GM19438 (cell line): ENCODE measurements around the gene AZGP1.
A peak's percentile ranks its signal among the peaks of the same experiment; 100 is the strongest.
"Not testable (repeated sequence)": the region's sequence is repeated elsewhere in the genome, so short reads cannot be mapped to it uniquely, and the experiment has no call there.

ENCODE experiments used
- ATAC-seq: cut with Tn5 transposase; IDR thresholded peaks from one replicate; pipeline ENCODE4 v1.9.1; 2021; ENCODE audit warnings: low read depth; ENCODE audit not compliant: unreplicated experiment

AZGP1 gene

DNA sequence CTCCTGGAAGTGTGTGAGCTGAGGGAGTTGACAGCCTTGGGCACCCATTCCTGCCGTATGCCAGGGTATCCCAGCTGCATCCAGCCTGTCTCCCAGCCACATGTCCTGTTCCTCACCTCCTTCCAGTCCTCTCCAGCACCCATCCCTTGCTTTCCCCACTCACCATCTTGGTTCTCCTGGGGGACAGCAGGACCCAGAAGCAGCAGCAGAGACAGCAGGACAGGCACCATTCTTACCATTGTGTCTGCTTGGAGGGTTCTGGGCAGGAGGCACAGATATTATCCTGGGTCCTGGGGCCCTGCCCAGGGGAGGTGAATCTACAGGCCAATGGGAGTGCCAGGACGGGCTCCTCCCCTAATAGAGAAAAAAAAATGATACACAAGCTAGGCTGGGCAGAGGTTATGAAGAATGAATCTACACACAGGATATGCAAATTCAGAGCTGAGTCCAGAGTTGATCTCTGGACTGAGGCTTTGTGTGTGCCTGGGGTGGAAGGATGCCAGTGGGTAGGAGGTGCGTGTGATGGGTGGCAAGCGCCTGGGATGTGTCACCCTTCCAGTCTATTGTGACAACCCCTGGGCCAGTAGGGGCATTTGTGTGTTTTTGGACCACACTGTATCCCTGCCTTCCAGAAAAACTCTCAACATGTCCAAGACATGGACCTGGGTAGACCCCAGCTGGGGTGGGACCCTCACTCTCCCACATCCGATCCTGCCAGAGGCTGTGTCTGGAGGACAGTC lies at the start of gene AZGP1:
TSS of gene AZGP1 (minus strand) at position 250 of the 740 bp plus-strand sequence. CDS start at position 239, 11 bp downstream.
- no peak for ATAC-seq

DNA sequence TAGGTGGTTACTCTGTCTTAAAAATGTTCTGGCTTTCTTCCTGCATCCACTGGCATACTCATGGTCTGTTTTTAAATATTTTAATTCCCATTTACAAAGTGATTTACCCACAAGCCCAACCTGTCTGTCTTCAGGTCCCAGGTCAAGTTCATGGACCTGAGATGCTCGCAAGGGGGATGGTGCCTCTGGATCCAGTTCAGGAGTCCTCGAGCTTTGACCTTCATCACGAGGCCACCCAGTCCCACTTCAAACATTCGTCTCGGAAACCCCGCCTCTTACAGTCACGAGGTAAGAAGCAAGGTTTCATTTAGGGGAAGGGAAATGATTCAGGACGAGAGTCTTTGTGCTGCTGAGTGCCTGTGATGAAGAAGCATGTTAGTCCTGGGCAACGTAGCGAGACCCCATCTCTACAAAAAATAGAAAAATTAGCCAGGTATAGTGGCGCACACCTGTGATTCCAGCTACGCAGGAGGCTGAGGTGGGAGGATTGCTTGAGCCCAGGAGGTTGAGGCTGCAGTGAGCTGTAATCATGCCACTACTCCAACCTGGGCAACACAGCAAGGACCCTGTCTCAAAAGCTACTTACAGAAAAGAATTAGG lies 48.3 kb upstream of the AZGP1 start:
- ATAC-seq: no peak

DNA sequence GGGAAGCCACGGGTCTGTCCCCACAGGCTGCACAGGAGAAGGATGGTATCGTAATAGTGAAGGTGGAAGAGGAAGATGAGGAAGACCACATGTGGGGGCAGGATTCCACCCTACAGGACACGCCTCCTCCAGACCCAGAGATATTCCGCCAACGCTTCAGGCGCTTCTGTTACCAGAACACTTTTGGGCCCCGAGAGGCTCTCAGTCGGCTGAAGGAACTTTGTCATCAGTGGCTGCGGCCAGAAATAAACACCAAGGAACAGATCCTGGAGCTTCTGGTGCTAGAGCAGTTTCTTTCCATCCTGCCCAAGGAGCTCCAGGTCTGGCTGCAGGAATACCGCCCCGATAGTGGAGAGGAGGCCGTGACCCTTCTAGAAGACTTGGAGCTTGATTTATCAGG lies 47.7 kb upstream of the AZGP1 start:
- ATAC-seq: no peak

DNA sequence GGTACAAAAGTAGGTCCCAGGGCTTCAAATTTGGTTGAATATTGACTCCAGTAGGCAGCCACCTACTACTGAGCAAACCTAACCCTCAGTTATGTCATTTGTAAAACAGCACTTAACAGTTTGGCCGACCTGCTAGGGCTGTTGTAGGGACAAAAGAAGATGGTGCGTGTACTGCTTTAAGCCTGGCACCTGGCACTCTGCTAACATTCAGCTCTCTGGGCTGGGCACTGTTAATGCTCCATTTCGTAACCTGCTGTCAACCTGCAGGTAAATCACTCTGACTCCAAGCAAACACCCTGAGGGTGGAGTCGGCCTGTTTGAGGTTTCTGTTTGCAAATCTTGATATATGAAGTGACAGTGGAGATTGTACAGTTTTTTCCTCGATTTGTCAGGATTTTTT lies 46.8 kb upstream of the AZGP1 start:
- no peak for ATAC-seq

DNA sequence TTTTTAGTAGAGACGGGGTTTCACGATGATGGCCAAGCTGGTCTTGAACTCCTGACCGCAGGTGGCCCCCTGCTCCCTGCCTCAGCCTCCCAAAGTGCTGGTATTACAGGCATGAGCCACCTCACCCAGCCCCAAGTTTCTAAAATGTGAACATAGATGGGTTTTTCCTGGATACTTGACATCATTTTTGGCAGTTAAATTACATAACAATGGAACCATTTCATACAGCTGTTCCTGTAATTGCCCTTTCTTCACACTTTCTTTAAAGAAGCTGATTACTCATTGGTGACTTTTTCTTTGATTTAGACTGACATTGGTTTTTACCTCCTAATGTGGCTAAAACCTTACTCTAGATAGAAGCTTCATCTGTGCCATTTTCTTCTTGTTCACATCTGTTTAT lies 45.5 kb upstream of the AZGP1 start:
- no peak for ATAC-seq

DNA sequence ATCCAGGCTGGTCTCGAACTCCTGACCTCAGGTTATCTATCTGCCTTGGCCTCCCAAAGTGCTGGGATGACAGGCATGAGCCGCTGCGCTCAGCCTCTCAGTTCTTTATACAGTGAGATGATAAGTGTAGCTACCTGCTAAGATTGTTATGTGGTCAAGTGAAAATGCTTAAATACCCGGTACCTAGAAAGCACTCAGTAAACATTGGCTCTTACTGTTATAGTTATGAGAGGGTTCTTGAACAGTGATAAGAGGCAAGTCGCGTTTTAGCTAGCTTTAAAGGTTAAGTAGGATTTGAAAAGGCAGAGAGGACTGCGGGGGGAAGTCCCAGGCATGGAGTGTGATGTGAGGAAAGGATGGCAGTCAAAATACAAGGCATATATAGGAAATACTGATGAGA lies 44.1 kb upstream of the AZGP1 start:
- ATAC-seq: no peak

DNA sequence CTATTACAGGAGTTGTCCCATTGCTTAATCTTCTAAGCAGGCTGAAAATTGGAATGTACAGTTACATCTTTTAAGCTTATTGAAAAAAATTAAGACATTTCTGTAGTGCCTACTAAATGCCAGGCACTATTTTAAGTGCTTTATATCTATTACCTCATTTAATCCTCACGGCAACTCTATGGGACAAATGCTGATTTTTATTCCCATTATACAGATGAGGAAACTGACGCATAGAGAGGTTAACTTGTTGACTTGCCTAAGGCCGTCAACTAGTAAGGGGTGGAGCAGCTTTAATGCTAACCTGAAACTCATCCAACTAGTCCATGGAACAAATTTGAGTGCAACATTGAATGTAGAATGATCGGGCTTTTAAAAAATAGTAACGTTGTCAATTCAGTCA lies 42.0 kb upstream of the AZGP1 start:
- no peak for ATAC-seq

DNA sequence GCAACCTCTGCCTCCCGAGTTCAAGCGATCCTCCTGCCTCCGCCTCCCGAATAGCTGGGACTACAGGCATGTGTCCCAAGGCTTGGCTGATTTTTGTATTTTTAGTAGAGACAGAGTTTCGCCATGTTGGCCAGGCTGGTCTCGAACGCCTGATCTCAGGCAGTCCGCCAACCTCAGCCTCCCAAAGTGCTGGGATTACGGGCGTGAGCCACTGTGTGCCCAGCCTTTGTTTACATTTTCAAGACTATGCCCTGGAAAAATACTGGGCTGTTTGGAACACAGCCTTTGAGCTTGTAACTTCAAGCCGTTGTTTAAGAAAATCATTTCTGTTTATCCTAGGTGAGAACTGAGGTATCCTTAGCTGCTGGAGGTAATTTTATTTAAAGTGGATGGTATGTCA lies 41.5 kb upstream of the AZGP1 start:
- ATAC-seq: no peak

DNA sequence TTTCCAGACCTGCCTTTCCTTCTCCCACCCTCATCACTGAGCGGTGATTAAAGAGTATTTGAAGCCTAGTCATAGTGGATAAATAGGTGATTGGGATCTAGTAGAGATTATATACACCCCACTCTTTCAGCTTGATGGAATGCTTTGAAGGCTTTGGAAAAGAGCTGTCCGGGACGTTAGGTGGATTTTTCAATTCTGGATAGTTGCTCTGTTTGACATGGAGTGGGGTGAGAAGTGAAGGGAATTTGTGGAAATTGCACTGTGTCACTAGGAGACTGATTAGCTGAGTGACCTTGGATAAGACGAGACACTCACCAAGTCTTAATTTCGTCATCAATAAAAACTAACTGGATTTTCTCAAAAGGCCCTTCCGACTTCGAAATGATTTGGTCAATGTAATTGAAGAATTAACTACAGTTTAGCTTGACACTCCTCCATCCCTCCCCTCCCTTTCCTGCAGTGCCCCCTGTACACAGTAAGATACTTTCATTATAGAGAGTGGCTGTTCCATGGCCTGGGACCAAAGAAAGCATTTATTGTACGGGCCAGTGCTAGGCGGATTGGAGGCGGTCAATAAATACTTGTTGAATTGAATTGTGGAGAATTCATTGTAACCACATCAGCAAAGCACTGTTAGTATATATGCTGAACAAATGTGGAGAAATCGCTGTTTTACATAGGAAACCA lies 40.5 kb upstream of the AZGP1 start:
- ATAC-seq: no peak

DNA sequence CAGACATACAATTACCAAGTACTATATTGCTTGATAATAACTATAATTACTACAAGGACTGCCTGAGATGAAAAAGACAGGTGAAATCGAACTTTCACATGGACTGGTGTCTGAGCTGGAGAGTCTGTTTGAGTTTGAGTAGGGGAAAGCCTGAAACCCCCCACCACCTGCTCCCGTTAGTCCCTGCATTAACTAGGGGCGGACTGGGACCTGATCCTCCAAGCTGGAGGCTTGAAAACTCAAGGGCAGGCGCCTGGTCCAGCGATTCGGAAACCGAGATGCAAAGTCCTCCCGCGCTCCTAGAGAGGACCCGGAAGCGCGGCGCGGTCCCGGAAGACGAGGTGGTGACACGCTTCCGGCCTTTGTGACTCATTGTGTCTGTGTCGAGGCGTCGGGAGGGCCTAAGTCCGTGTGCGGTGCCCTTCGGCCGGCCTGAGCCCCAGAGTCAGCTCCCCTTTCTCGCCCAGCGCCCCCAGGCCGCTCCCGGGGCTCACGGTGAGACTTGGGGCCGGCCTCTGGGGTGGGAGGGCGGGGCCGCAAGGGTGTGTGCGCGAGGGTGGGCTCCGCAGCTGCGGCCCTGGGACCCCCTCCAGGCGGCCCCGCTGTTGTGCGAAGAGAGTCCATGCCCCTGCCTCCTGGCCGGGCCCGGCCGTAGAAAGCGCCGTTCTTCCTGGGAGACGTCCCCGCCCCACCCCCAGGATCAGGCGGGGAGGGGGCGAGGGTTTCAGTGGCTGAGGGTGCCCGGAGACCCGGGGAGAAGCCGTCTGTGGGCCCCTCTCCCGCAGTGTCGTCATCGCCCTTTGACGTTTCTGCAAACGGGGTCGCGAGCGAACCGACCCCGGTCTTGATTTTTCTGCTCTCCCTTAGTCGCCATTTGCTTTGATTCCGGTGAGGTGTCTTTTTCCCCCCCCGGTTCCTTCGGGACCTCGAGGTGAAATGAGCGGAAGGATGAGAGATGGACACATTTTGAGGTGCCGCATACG lies 39.7 kb upstream of the AZGP1 start, which contains the start of gene ZKSCAN1:
TSS of gene ZKSCAN1 (plus strand) at position 365 of the 983 bp plus-strand sequence. CDS start 7,911 bp downstream, outside the sequence.
- peak; percentile 94 for ATAC-seq

DNA sequence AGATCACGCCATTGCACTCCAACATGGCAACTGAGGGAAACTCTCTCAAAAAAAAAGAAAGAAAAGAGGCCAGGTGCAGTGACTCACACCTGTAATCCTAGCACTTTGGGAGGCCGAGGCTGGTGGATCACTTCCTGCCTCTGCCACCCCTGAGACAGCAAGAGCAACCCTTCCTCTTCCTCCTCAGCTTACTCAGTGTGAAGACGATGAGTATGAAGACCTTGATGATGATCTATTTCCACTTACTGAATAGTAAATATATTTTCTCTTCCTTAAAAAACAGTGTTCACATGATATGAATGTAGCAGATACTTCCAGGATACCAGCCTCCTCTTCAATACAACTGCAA lies 37.5 kb upstream of the AZGP1 start:
- ATAC-seq: no peak

DNA sequence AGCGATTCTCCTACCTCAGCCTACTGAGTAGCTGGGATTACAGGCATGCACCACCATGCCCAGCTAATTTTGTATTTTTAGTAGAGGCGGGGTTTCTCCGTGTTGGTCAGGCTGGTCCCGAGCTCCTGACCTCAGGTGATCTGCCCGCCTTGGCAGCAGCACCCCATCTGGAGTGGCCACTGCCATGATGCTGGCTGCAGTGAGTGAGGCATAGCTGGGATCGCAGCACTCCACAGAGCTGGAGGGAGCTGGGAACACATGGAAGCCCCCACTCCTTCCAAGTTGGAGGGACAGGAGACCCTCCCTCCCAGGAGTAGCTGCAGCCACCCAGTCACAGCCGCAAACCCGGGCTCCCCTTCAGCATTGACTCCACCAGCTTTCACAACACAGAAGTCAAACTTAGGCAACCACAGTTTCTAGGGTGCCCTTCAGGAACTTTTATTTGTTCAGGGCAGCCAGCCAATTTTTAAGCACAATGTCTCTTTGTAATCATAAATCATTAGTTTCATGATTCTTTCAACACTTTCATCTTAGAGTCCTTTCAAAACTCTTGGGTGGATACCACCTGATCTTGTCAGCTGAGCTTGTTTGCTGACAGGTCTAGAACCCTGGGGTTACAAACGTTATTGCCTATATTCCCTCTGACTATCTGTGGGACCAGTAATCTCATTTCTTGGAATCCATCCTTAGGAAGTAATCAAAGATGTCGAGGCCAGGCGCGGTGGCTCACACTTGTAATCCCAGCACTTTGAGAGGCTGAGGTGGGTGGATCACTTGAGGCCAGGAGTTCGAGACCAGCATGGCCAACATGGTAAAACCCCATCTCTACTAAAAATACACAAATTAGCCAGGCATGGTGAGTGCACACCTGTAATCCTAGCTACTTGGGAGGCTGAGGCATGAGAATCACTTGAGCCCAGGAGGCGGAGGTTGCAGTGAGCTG lies 36.8 kb upstream of the AZGP1 start:
- ATAC-seq: not testable (repeated sequence)

DNA sequence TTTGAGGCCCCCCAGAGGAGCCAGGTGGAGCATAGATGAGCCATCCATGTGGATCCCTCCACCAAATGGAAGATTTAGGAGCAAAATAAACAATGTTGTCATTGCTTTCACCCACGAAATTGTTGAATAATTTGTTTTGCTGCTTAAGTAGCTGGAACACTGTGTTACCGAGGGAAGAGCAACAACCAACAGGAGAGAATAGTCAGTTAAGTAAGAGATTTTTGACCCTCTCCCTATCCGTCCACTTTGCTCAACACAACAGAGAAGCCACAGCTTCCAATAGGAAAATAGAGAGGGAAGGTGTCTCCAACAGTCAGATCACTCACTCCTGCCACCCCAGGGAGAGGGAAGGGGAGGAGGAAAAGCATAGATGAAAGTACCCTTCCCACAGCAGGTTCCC lies 35.7 kb upstream of the AZGP1 start:
- no peak for ATAC-seq

DNA sequence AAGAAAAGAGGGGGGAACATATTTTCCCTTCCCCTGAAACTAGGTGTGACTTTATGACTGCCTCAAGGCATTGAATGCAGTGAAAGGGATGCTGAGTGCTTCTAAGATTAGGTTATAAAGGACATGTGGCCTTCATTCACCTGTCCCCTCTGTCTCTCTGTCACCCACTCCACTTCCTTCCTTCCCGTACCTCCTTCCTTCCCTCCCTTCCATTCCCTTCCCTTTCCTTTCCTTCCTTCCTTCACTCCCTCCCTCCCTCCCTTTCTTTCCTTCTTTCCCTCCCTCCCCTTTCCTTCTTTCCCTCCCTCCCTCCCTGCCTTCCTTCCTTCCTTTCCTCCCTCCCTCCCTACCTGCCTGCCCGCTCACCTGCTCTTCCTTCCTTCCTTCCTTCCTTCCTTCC lies 35.1 kb upstream of the AZGP1 start:
- ATAC-seq: no peak

DNA sequence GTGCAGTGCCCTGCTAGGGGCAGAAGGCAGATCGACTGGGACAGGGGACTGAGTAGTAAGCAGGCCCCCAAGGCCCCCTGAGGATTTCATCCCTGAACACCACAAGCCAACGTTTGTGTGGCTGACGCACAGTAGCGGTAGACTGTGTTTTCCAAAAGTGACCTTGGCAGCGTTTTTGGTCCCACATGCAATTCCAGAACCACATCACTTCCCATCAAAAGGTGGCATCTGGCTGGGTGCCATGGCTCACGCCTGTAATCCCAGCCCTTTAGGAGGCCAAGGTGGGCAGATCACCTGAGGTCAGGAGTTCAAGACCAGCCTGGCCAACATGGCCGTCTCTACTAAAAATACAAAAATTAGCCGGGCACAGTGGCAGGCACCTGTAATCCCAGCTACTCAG lies 34.1 kb upstream of the AZGP1 start:
- not testable (repeated sequence) for ATAC-seq

DNA sequence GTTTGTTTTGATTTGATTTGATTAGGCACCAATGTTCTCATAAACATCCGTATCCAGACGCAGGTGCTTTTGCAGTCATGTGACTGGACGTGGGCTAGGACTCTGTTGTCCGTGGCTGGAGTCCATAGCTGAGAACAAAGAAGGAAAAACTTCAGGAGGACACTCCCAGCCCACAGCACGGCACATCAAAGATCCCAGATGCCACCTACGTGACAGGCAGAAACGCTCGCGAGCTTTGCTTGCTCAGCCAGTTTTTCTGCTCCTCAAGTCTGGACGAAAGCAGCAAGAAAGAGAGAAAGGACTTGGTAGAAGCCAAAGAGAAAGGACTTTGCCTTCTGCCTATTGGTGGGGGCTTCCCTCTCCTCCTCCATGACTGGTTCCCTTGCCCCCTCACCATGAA lies 32.7 kb upstream of the AZGP1 start:
- no peak for ATAC-seq

DNA sequence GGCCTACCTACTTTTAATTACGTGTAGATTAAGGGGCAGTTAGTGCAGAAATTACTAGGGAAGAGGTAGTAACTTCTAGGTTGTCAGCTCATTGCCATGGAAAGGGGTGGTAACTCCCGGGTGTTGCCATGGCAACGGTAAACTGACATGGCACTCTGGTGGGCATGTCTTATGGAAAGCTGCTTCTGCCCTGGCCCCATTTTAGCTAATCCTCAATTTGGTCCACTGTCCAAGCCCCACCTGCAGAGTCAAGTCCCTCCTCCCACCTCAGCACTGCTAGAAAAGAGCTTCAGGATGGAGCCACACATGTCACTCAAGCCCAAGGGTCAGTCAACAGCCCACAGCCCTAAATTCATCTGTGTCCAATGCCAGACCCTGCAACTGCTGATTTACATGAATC lies 32.1 kb upstream of the AZGP1 start:
- ATAC-seq: no peak

DNA sequence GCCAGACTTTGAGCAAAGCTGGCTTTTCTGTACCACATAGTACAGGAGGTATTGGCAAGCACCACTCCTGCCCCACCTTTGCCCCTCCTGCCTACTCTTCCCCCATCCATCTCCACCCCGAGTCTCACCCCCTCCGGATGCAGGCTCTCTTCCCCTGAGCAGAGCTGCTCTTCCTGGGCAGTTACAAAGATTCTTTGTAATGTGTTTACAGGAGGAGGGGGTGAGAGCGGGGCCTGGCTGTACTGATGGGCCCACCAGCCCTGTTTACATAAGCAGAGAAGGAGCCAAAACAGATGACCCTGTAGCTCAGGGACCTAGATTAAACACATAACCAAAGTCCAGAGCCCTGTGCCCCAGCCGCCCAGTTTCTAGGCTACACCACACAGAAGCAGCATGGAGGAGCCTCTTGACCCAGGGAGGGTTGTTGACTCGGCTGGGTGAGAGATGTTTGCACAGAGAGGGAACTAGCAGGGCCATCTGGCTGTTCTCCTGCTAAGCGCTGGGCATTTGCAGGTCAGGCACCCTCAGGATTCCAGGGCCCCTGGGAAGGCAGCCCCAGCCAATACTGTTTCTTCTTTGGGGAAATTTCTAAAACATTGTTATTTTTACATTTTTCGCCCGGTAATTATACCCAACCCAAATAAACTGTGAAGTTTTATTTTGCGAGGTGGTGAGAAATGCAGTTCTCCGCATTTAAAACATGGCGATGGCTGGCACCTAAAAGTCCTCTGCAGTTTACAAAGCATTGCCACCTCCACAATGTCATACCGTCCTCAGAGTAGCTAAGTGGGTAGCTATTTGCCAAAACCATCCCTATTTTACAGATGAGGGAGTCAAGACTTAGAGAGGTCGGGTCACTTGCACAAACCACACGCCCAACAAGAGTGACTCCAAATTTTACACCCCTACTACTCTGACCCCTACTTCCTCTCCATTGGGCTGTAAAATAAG lies 28.2 kb upstream of the AZGP1 start:
- no peak for ATAC-seq
